Fibroblast of lung (primary cell): ENCODE measurements around the gene XCR1. TPM values are rescaled to one million over a fixed set of nuclear protein-coding genes. Genes with fewer than 3 reads are reported as not detected.

Experiments
- DNase-seq, 2 donors: peaks; one replicate each; pipeline versions ENCODE4 v3.0.0 to v3.0.0-alpha.2; 2010; ENCODE audit warnings: low read depth in 2 of 2
- H2AFZ ChIP-seq: 2 replicates; pipeline ENCODE4 v1.5.1; 2012; ENCODE audit warnings: low read length, control low read depth, inconsistent platforms
- H3K27ac ChIP-seq: 2 replicates; pipeline ENCODE4 v1.5.1; 2011; ENCODE audit warnings: low read length, control low read depth; ENCODE audit not compliant: insufficient read depth
- H3K27me3 ChIP-seq: 2 replicates; pipeline ENCODE4 v1.5.1; 2011; ENCODE audit warnings: mild to moderate bottlenecking, low read length; ENCODE audit not compliant: control insufficient read depth, insufficient read depth
- H3K36me3 ChIP-seq: 2 replicates; pipeline ENCODE4 v1.5.1; 2011; ENCODE audit warnings: low read length; ENCODE audit not compliant: control insufficient read depth, insufficient read depth
- H3K4me1 ChIP-seq: 2 replicates; pipeline ENCODE4 v1.5.1; 2011; ENCODE audit warnings: low read length; ENCODE audit not compliant: control insufficient read depth, insufficient read depth; ENCODE audit errors: extremely low read depth
- H3K4me2 ChIP-seq: 2 replicates; pipeline ENCODE4 v1.5.1; 2011; ENCODE audit warnings: low read length, control low read depth; ENCODE audit not compliant: insufficient read depth; ENCODE audit errors: extremely low read depth
- H3K4me3 ChIP-seq, 4 experiments: fragments of 200-600 bp in 1 of 4; sonication (generic) in 1 of 4; replicated peaks in 1 of 4; 2 replicates each; pipeline ENCODE4 v1.5.1; 2011 to 2016; ENCODE audit warnings: low read length in 4 of 4, low read depth in 3 of 4, mild to moderate bottlenecking in 3 of 4, control low read depth in 2 of 4, inconsistent platforms in 1 of 4, mixed read lengths in 1 of 4; ENCODE audit not compliant: insufficient read depth in 1 of 4; ENCODE audit errors: control extremely low read depth in 1 of 4
- H3K79me2 ChIP-seq: 2 replicates; pipeline ENCODE4 v1.5.1; 2012; ENCODE audit warnings: mild to moderate bottlenecking, low read length, inconsistent platforms; ENCODE audit not compliant: control insufficient read depth, insufficient read depth
- H3K9ac ChIP-seq: 2 replicates; pipeline ENCODE4 v1.5.1; 2011; ENCODE audit warnings: mild to moderate bottlenecking, low read length, control low read depth; ENCODE audit not compliant: insufficient read depth
- H3K9me3 ChIP-seq: 2 replicates; pipeline ENCODE4 v1.5.1; 2012; ENCODE audit warnings: low read depth, low read length; ENCODE audit not compliant: control insufficient read depth, insufficient read depth
- H4K20me1 ChIP-seq: 2 replicates; pipeline ENCODE4 v1.5.1; 2011; ENCODE audit warnings: low read length; ENCODE audit not compliant: control insufficient read depth, insufficient read depth; ENCODE audit errors: extremely low read depth
- EZH2 ChIP-seq: IDR thresholded peaks from 2 replicates; pipeline ENCODE4 v1.5.1; 2012; ENCODE audit warnings: low read length, control low read depth, mild to moderate bottlenecking; ENCODE audit errors: missing control alignments
- polyA plus RNA-seq, 2 donors: library from polyadenylated mRNA; depleted of rRNA in 1 of 2; stranded (reverse) in 1 of 2; unstranded in 1 of 2; fragments of >200 nt; gene quantifications; 2 replicates each; pipeline ENCODE4 v1.2.1, GENCODE V29; 2011 to 2012; ENCODE audit warnings: missing spikeins in 1 of 2
- total RNA-seq: library from RNA; depleted of rRNA; stranded (reverse); fragments of >200 nt; gene quantifications from 2 replicates; pipeline ENCODE4 v1.2.1, GENCODE V29; 2014
- TF ChIP-seq, protein P1 (sequence below), 2 donors: IDR thresholded peaks in 1 of 2; conservative IDR thresholded peaks in 1 of 2; 1 replicate in 1 of 2; 2 replicates in 1 of 2; pipeline ENCODE4 v1.5.1; 2011 to 2012; ENCODE audit warnings: low read length in 2 of 2, control low read depth in 1 of 2, inconsistent platforms in 1 of 2, low read depth in 1 of 2, mild to moderate bottlenecking in 1 of 2

Gene XCR1
- total and polyA plus RNA-seq, 2 donors (not counting 1 experiment from before 2014, with no cell fraction given): under 0.01 to 0.01 TPM

DNA sequence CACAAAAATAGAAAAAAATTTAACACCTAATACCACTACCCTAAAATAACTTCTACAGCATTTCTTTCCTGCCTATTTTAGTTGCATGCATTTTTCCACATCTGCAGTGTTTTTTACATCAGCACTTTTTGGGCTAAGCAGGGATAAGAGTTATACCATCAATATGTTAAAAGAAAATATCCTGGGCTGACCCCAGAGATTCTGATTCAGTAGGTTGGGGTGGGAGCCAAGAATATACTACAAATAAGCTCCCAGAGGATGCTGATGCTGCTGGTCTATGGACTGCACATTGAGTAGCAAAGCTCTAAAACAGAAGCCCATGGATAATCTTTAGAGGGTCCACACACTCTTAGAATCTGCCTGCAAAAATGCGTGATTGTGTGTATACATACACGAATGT lies 46.5 kb downstream of the XCR1 start:
- H3K36me3 ChIP-seq: peaks cover 10% of the 10 kb centered on the region
- DNase-seq: peak; percentile 26 to 29
- no peak overlapping the region for H3K27ac ChIP-seq

GRCh38 chr3:45980229-45980813 lies 47.0 kb downstream of the XCR1 start:
- no peak for TF ChIP-seq EZH2
- H3K4me2 ChIP-seq: no peak overlapping the region
- no peaks in the 10 kb centered on the region for H3K9me3 ChIP-seq
- no peak overlapping the region for H3K9ac ChIP-seq
- H4K20me1 ChIP-seq: no peaks in the 10 kb centered on the region
- peaks cover 19% of the 10 kb centered on the region for H3K4me1 ChIP-seq
- no peaks in the 10 kb centered on the region for H3K27me3 ChIP-seq
- no peak for DNase-seq
- no peak overlapping the region for H3K27ac ChIP-seq
- no peak overlapping the region for H3K4me3 ChIP-seq
- peaks cover 10% of the 10 kb centered on the region for H3K36me3 ChIP-seq
- H2AFZ ChIP-seq: no peak overlapping the region
- peaks cover under 1% of the 10 kb centered on the region for H3K79me2 ChIP-seq

More for the DNA sequence above, 46.5 kb downstream of the XCR1 start:
- no peak overlapping the region for H2AFZ ChIP-seq
- peaks cover 3% of the 10 kb centered on the region for H3K79me2 ChIP-seq
- no peaks in the 10 kb centered on the region for H3K27me3 ChIP-seq
- no peaks in the 10 kb centered on the region for H4K20me1 ChIP-seq
- TF ChIP-seq EZH2: no peak
- TF ChIP-seq, protein P1, sequence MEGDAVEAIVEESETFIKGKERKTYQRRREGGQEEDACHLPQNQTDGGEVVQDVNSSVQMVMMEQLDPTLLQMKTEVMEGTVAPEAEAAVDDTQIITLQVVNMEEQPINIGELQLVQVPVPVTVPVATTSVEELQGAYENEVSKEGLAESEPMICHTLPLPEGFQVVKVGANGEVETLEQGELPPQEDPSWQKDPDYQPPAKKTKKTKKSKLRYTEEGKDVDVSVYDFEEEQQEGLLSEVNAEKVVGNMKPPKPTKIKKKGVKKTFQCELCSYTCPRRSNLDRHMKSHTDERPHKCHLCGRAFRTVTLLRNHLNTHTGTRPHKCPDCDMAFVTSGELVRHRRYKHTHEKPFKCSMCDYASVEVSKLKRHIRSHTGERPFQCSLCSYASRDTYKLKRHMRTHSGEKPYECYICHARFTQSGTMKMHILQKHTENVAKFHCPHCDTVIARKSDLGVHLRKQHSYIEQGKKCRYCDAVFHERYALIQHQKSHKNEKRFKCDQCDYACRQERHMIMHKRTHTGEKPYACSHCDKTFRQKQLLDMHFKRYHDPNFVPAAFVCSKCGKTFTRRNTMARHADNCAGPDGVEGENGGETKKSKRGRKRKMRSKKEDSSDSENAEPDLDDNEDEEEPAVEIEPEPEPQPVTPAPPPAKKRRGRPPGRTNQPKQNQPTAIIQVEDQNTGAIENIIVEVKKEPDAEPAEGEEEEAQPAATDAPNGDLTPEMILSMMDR (conservative IDR thresholded peaks at IDR 0.05 in 1 of 2, IDR thresholded peaks at IDR 0.05 in 1 of 2; ENCODE audit: low read depth in 1 of 2, low read length in 2 of 2): no peak
- peak overlapping the region; percentile 25 for H3K4me2 ChIP-seq
- H3K9me3 ChIP-seq: no peaks in the 10 kb centered on the region
- H3K4me1 ChIP-seq: peaks cover 24% of the 10 kb centered on the region
- H3K4me3 ChIP-seq: no peak overlapping the region
- H3K9ac ChIP-seq: no peak overlapping the region

- Histone ChIP-seq H2AFZ (no peak overlapping the region), H3K4me3 (no peak overlapping the region), H3K9ac (no peak overlapping the region), H3K79me2 (no peaks in the 10 kb centered on the region), H3K36me3 (peaks cover 15% of the 10 kb centered on the region), H3K4me1 (peaks cover 13% of the 10 kb centered on the region), H4K20me1 (no peaks in the 10 kb centered on the region), H3K27me3 (no peaks in the 10 kb centered on the region), H3K9me3 (no peaks in the 10 kb centered on the region), H3K4me2 (no peak overlapping the region), H3K27ac (no peak overlapping the region)
- TF ChIP-seq, protein P1 (conservative IDR thresholded peaks at IDR 0.05 in 1 of 2, IDR thresholded peaks at IDR 0.05 in 1 of 2; ENCODE audit: low read depth in 1 of 2, low read length in 2 of 2): no peak
- TF ChIP-seq EZH2: no peak
- no peak for DNase-seq
These were observed 47.9 kb downstream of the XCR1 start for GRCh38 chr3:45979378-45979777.
